H1 (cell line): ENCODE results near the gene EXOSC7. TPM values are rescaled to one million over a fixed set of nuclear protein-coding genes. Genes with fewer than 3 reads are reported as not detected.

ENCODE experiments used
- CTCF ChIA-PET: fragments of 300-600 bp; sonication (Branson Sonifier 250); formaldehyde crosslinking; loops from one replicate; lab custom pipeline; 2021; ENCODE audit not compliant: partially characterized antibody; lab: Charles Lee
- POLR2A ChIA-PET: fragments of 300-600 bp; sonication (Branson Sonifier 250); formaldehyde crosslinking; loops from one replicate; lab custom pipeline; 2021; ENCODE audit warnings: inconsistent platforms; ENCODE audit not compliant: partially characterized antibody; lab: Charles Lee
- DNase-seq, 2 experiments: peaks; one replicate each; pipeline versions ENCODE4 v3.0.0 to v3.0.0-alpha.2; 2010 to 2022; ENCODE audit warnings: low spot score in 2 of 2, low read depth in 1 of 2, mixed read lengths in 1 of 2
- FAIRE-seq: peaks from 2 replicates; lab custom pipeline; 2011; peaks lifted over from hg19 to GRCh38; lab: Jason Lieb, UNC
- H2AFZ ChIP-seq: 2 replicates; pipeline ENCODE4 v1.8.1; 2012; ENCODE audit warnings: low read length, inconsistent platforms
- H2AK5ac ChIP-seq: 2 replicates; pipeline ENCODE4 v1.6.1; 2013; ENCODE audit warnings: low read depth, low read length
- H2BK120ac ChIP-seq: replicated peaks from 2 replicates; pipeline ENCODE3; 2013; ENCODE audit warnings: low read depth, low read length, inconsistent platforms
- H2BK12ac ChIP-seq: 2 replicates; pipeline ENCODE4 v1.6.1; 2013; ENCODE audit warnings: low read depth, low read length
- H2BK15ac ChIP-seq: 2 replicates; pipeline ENCODE4 v1.6.1; 2013; ENCODE audit warnings: low read length
- H2BK20ac ChIP-seq: 2 replicates; pipeline ENCODE4 v1.6.1; 2013; ENCODE audit warnings: low read length
- H2BK5ac ChIP-seq: 2 replicates; pipeline ENCODE4 v1.6.1; 2013; ENCODE audit warnings: low read depth, low read length
- H3K14ac ChIP-seq: 2 replicates; pipeline ENCODE4 v1.6.1; 2013; ENCODE audit warnings: inconsistent platforms; ENCODE audit not compliant: insufficient read length
- H3K18ac ChIP-seq: 2 replicates; pipeline ENCODE4 v1.6.1; 2013; ENCODE audit warnings: low read length; ENCODE audit errors: extremely low read depth
- H3K23ac ChIP-seq: 2 replicates; pipeline ENCODE4 v1.6.1; 2013; ENCODE audit warnings: inconsistent platforms; ENCODE audit not compliant: insufficient read length
- H3K23me2 ChIP-seq: 2 replicates; pipeline ENCODE4 v1.6.1; 2013; ENCODE audit warnings: low read depth, low read length
- H3K27ac ChIP-seq: 2 replicates; pipeline ENCODE4 v1.6.1; 2011; ENCODE audit warnings: low read depth, low read length, inconsistent platforms
- H3K27me3 ChIP-seq, 4 experiments: replicated peaks in 1 of 4; 1 replicate in 1 of 4; 2 replicates in 3 of 4; pipeline versions ENCODE4 v1.6.1 to v1.8.1; 2011 to 2013; ENCODE audit warnings: low read length in 3 of 4, mild to moderate bottlenecking in 3 of 4, inconsistent platforms in 2 of 4, mixed read lengths in 2 of 4, moderate library complexity in 1 of 4; ENCODE audit not compliant: control insufficient read depth in 3 of 4, insufficient read depth in 3 of 4; ENCODE audit errors: extremely low read depth in 1 of 4
- H3K36me3 ChIP-seq, 4 experiments: 2 replicates each; pipeline versions ENCODE4 v1.6.1 to v1.8.1; 2011 to 2013; ENCODE audit warnings: mild to moderate bottlenecking in 4 of 4, low read length in 3 of 4, moderate library complexity in 2 of 4, control low read depth in 1 of 4, inconsistent platforms in 1 of 4; ENCODE audit not compliant: insufficient read depth in 4 of 4, control insufficient read depth in 2 of 4
- H3K4ac ChIP-seq: replicated peaks from 2 replicates; pipeline ENCODE3; 2013; ENCODE audit warnings: low read length, low read depth, mixed read lengths, inconsistent platforms; ENCODE audit not compliant: insufficient read length
- H3K4me1 ChIP-seq, 4 experiments: replicated peaks in 1 of 4; 1 replicate in 1 of 4; 2 replicates in 3 of 4; pipeline versions ENCODE4 v1.6.1 to v1.8.1; 2011 to 2013; ENCODE audit warnings: low read length in 3 of 4, inconsistent platforms in 2 of 4, mixed read lengths in 1 of 4; ENCODE audit not compliant: insufficient read depth in 4 of 4, control insufficient read depth in 3 of 4
- H3K4me2 ChIP-seq, 2 experiments: 2 replicates each; pipeline versions ENCODE4 v1.6.1 to v1.8.1; 2011 to 2013; ENCODE audit warnings: low read depth in 2 of 2, low read length in 2 of 2, control low read depth in 1 of 2, inconsistent platforms in 1 of 2, mild to moderate bottlenecking in 1 of 2; ENCODE audit not compliant: insufficient read depth in 1 of 2
- H3K4me3 ChIP-seq, 4 experiments: fragments of 200-600, 300-600 bp in 1 of 4; sonication (generic), shearing (Covaris generic), sonication (Bioruptor Twin) in 1 of 4; 2 replicates each; pipeline versions ENCODE4 v1.5.1 to v1.8.1; 2011 to 2016; ENCODE audit warnings: low read length in 4 of 4, low read depth in 3 of 4, control low read depth in 2 of 4, inconsistent platforms in 2 of 4, mild to moderate bottlenecking in 2 of 4, mixed read lengths in 1 of 4, moderate library complexity in 1 of 4; ENCODE audit not compliant: insufficient read depth in 2 of 4; ENCODE audit errors: extremely low read depth in 1 of 4
- H3K56ac ChIP-seq: replicated peaks from 2 replicates; pipeline ENCODE3; 2013; ENCODE audit warnings: low read depth, mild to moderate bottlenecking, mixed read lengths, low read length, inconsistent platforms; ENCODE audit not compliant: insufficient read length
- H3K79me1 ChIP-seq: 2 replicates; pipeline ENCODE4 v1.6.1; 2013; ENCODE audit warnings: low read depth, low read length, control low read depth
- H3K79me2 ChIP-seq, 2 experiments: 2 replicates each; pipeline versions ENCODE4 v1.6.1 to v1.8.1; 2012 to 2013; ENCODE audit warnings: low read length in 2 of 2, mild to moderate bottlenecking in 2 of 2, inconsistent platforms in 1 of 2; ENCODE audit not compliant: insufficient read depth in 2 of 2, control insufficient read depth in 1 of 2
- H3K9ac ChIP-seq, 4 experiments: replicated peaks in 1 of 4; 1 replicate in 1 of 4; 2 replicates in 3 of 4; pipeline versions ENCODE4 v1.6.1 to v1.8.1; 2011 to 2013; ENCODE audit warnings: low read depth in 3 of 4, low read length in 3 of 4, control low read depth in 2 of 4, mild to moderate bottlenecking in 2 of 4, moderate library complexity in 2 of 4, inconsistent platforms in 1 of 4; ENCODE audit errors: extremely low read depth in 1 of 4
- H3K9me3 ChIP-seq, 2 experiments: 2 replicates each; pipeline versions ENCODE4 v1.6.1 to v1.8.1; 2012 to 2013; ENCODE audit warnings: mild to moderate bottlenecking in 2 of 2, moderate library complexity in 2 of 2, control low read depth in 1 of 2, inconsistent platforms in 1 of 2, low read depth in 1 of 2, low read length in 1 of 2, mixed read lengths in 1 of 2; ENCODE audit not compliant: insufficient read depth in 2 of 2
- H4K20me1 ChIP-seq, 2 experiments: replicated peaks in 1 of 2; 2 replicates each; pipeline versions ENCODE3 to v1.8.1; 2011 to 2013; ENCODE audit warnings: inconsistent platforms in 2 of 2, low read length in 2 of 2, mild to moderate bottlenecking in 1 of 2; ENCODE audit not compliant: insufficient read depth in 2 of 2, control insufficient read depth in 1 of 2
- H4K5ac ChIP-seq: 2 replicates; pipeline ENCODE4 v1.6.1; 2013; ENCODE audit warnings: low read length, low read depth, mixed read lengths, inconsistent platforms; ENCODE audit not compliant: insufficient read length
- H4K8ac ChIP-seq: 2 replicates; pipeline ENCODE4 v1.8.0; 2013; ENCODE audit warnings: mild to moderate bottlenecking, moderate library complexity, low read length, inconsistent platforms; ENCODE audit not compliant: insufficient read depth; ENCODE audit errors: extremely low read depth
- H4K91ac ChIP-seq: replicated peaks from 2 replicates; pipeline ENCODE3; 2013; ENCODE audit warnings: low read length, mixed read lengths, inconsistent platforms; ENCODE audit not compliant: insufficient read length
- ASH2L ChIP-seq: fragments of 200-600, 300-600 bp; sonication (generic); IDR thresholded peaks from one replicate; pipeline ENCODE4 v1.7.1; 2017; ENCODE audit warnings: low read length
- ATF2 ChIP-seq: IDR thresholded peaks from 2 replicates; pipeline ENCODE4 v1.6.1; 2012; ENCODE audit warnings: low read length, inconsistent platforms
- BRCA1 ChIP-seq: IDR thresholded peaks from 2 replicates; pipeline ENCODE4 v1.6.1; 2012; ENCODE audit warnings: low read depth, low read length, improper control_type of control experiment
- EP300 ChIP-seq, 2 experiments: IDR thresholded peaks; 1 replicate in 1 of 2; 2 replicates in 1 of 2; pipeline ENCODE4 v1.6.1; 2011 to 2012; ENCODE audit warnings: low read depth in 2 of 2, low read length in 2 of 2, mild to moderate bottlenecking in 2 of 2, borderline replicate concordance in 1 of 2, inconsistent platforms in 1 of 2, moderate library complexity in 1 of 2
- KDM1A ChIP-seq: fragments of 200-600, 300-600 bp; sonication (generic); IDR thresholded peaks from 2 replicates; pipeline ENCODE4 v1.7.1; 2016; ENCODE audit warnings: mild to moderate bottlenecking, low read length, borderline replicate concordance
- MAFK ChIP-seq: IDR thresholded peaks from 2 replicates; pipeline ENCODE4 v1.6.1; 2012; ENCODE audit warnings: low read depth, mild to moderate bottlenecking, improper control_type of control experiment, low read length
- POLR2A ChIP-seq, 2 experiments: IDR thresholded peaks; 1 replicate in 1 of 2; 2 replicates in 1 of 2; pipeline ENCODE4 v1.6.1; 2011; ENCODE audit warnings: low read depth in 2 of 2, low read length in 2 of 2, mild to moderate bottlenecking in 2 of 2; ENCODE audit errors: control extremely low read depth in 1 of 2
- POLR2AphosphoS5 ChIP-seq: IDR thresholded peaks from 2 replicates; pipeline ENCODE4 v1.6.1; 2011; ENCODE audit warnings: low read depth, low read length
- RAD21 ChIP-seq, 2 experiments: IDR thresholded peaks in 1 of 2; conservative IDR thresholded peaks in 1 of 2; 2 replicates each; pipeline ENCODE4 v1.6.1; 2011; ENCODE audit warnings: low read depth in 2 of 2, low read length in 2 of 2, improper control_type of control experiment in 1 of 2, inconsistent platforms in 1 of 2, mild to moderate bottlenecking in 1 of 2, moderate library complexity in 1 of 2
- RXRA ChIP-seq: IDR thresholded peaks from 2 replicates; pipeline ENCODE4 v1.6.1; 2011; ENCODE audit warnings: low read depth, mild to moderate bottlenecking, low read length, moderate library complexity; ENCODE audit not compliant: insufficient read depth
- SAP30 ChIP-seq: fragments of 300-600 bp; sonication (generic); IDR thresholded peaks from 2 replicates; pipeline ENCODE4 v1.7.1; 2012; ENCODE audit warnings: low read length, moderate library complexity, mild to moderate bottlenecking, inconsistent platforms; ENCODE audit not compliant: insufficient read depth, insufficient replicate concordance
- WGBS, 2 experiments: shearing (Covaris generic) in 1 of 2; methylation state at CpG; one replicate each; pipeline versions ENCODE4 v1.1.6 to v1.1.7; 2013 to 2015; ENCODE audit warnings: low lambda C conversion rate in 2 of 2, mixed read lengths in 2 of 2, inconsistent platforms in 1 of 2, low coverage in 1 of 2, missing lambda C conversion rate in 1 of 2; ENCODE audit not compliant: insufficient replicate concordance in 2 of 2, insufficient coverage in 1 of 2, insufficient read length in 1 of 2; ENCODE audit errors: extremely low coverage in 1 of 2, missing lambda C conversion rate in 1 of 2; 5-methylcytosine and 5-hydroxymethylcytosine counted together
- polyA plus RNA-seq, 7 experiments: library from polyadenylated mRNA; depleted of rRNA in 3 of 7; stranded (reverse) in 5 of 7; unstranded in 2 of 7; fragments of >200 nt in 5 of 7; fragments of 200-250 nt in 2 of 7; gene quantifications; 1 replicate in 5 of 7; 2 replicates in 1 of 7; 4 replicates in 1 of 7; pipeline versions ENCODE4 v1.2.1 to v1.2.3, GENCODE V29; 2011 to 2013; ENCODE audit warnings: missing spikeins in 2 of 7, mixed read lengths in 2 of 7
- total RNA-seq: library from RNA; stranded (reverse); fragmentation: NEBNext Ultra II Directional; extraction: Animal tissue kit (Norgen Biotek cat#: 25700); gene quantifications from 2 replicates; pipeline ENCODE4 v1.2.1, GENCODE V29; 2021

Gene EXOSC7
- total and polyA plus RNA-seq, 2 of the 8 experiments (the other 6 are each of a cell fraction or from before 2014, with no cell fraction given), result 92.7 to 94.5 TPM

- peaks cover 0 to 4% of the 10 kb centered on the region in 2 experiments for H4K20me1 ChIP-seq
- H3K36me3 ChIP-seq, result no peaks in the 10 kb centered on the region
- no peak overlapping the region for H2AK5ac ChIP-seq
- H3K9me3 ChIP-seq, result no peaks in the 10 kb centered on the region
- H3K4me1 ChIP-seq, result peaks cover 0 to 5% (median 4%) of the 10 kb centered on the region in 4 experiments; a peak in 5 of 7 replicates
- no peak overlapping the region for H3K27ac ChIP-seq
- H3K4me2 ChIP-seq, result no peak overlapping the region
- no peak overlapping the region for H2BK15ac ChIP-seq
- no peak overlapping the region for H3K4me3 ChIP-seq
- H2BK12ac ChIP-seq, result no peak overlapping the region
- no peak overlapping the region for H2BK120ac ChIP-seq
- no peak for FAIRE-seq
- no peak overlapping the region for H4K91ac ChIP-seq
- peaks cover 15% of the 10 kb centered on the region for H3K79me1 ChIP-seq
- no peak overlapping the region for H3K14ac ChIP-seq
- no peak overlapping the region for H3K18ac ChIP-seq
- POLR2A ChIA-PET, result interaction anchor here (0.6 kb wide), 1 partner anchor 17 kb away, joined by 4 read pairs; no protein-coding TSS in a partner anchor
- H3K27me3 ChIP-seq, result no peaks in the 10 kb centered on the region
- H3K56ac ChIP-seq, result no peak overlapping the region
- DNase-seq, result no peak
- no peak overlapping the region for H3K4ac ChIP-seq
- CTCF ChIA-PET, result no interaction called here
- no peak overlapping the region for H2AFZ ChIP-seq
- H3K23me2 ChIP-seq, result no peaks in the 10 kb centered on the region; the same call in 1 of the 2 replicates
- no peak overlapping the region for H4K8ac ChIP-seq
- no peak overlapping the region for H2BK20ac ChIP-seq
- peaks cover 8 to 88% of the 10 kb centered on the region in 2 experiments for H3K79me2 ChIP-seq
- H4K5ac ChIP-seq, result no peak overlapping the region
- 80% methylated on average over 3 of the region's 3 CpGs; no CpG with 5 or more reads in 1 of the 2 experiments for WGBS, 2 experiments
- H3K23ac ChIP-seq, result no peak overlapping the region
- H2BK5ac ChIP-seq, result no peak overlapping the region
- H3K9ac ChIP-seq, result no peak overlapping the region
- TF ChIP-seq POLR2A (IDR thresholded peaks at IDR 0.05; ENCODE audit: control extremely low read depth in 1 of 2, low read depth in 2 of 2, low read length in 2 of 2) (no peak), POLR2AphosphoS5 (no peak), KDM1A (no peak), EP300 (IDR thresholded peaks at IDR 0.05; ENCODE audit: borderline replicate concordance in 1 of 2, low read depth in 2 of 2, low read length in 2 of 2) (no peak), MAFK (no peak), RXRA (no peak), ASH2L (no peak), RAD21 (IDR thresholded peaks at IDR 0.05 in 1 of 2, conservative IDR thresholded peaks at IDR 0.05 in 1 of 2; ENCODE audit: low read depth in 2 of 2, low read length in 2 of 2) (no peak), ATF2 (no peak), SAP30 (no peak), BRCA1 (no peak)
These were observed 5.0 kb upstream of the EXOSC7 start for GRCh38 chr3:44970926-44971490.
